DND-41 (cell line): ENCODE results near the gene CPNE4.

Source experiments
- ATAC-seq: fragments of 200-7000 bp; cut with Tn5 transposase; 3 replicates; pipeline ENCODE4 v1.9.1; 2021; ENCODE audit warnings: low read depth; ENCODE audit not compliant: insufficient read depth
- DNase-seq: peaks from one replicate; pipeline ENCODE4 v3.0.0-alpha.2; 2020
- H2AFZ ChIP-seq: 2 replicates; pipeline ENCODE4 v1.6.0; 2012; ENCODE audit warnings: low read depth, low read length
- H3K27ac ChIP-seq: 2 replicates; pipeline ENCODE4 v1.5.1; 2012; ENCODE audit warnings: low read length, inconsistent platforms
- H3K27me3 ChIP-seq: fragments of 200-600 bp; sonication (generic); 2 replicates; pipeline ENCODE4 v1.6.0; 2012; ENCODE audit warnings: low read length, mild to moderate bottlenecking, inconsistent platforms; ENCODE audit not compliant: insufficient read depth, poor library complexity
- H3K36me3 ChIP-seq: 2 replicates; pipeline ENCODE4 v1.5.1; 2012; ENCODE audit warnings: low read length, inconsistent platforms; ENCODE audit not compliant: insufficient read depth
- H3K4me1 ChIP-seq: 2 replicates; pipeline ENCODE4 v1.5.1; 2012; ENCODE audit warnings: mild to moderate bottlenecking, low read length; ENCODE audit not compliant: insufficient read depth
- H3K4me2 ChIP-seq: 2 replicates; pipeline ENCODE4 v1.6.0; 2012; ENCODE audit warnings: mild to moderate bottlenecking, moderate library complexity, low read length, inconsistent platforms; ENCODE audit not compliant: insufficient read depth
- H3K4me3 ChIP-seq, 2 experiments: fragments of 200-600 bp in 1 of 2; shearing (Covaris generic) in 1 of 2; 2 replicates each; pipeline ENCODE4 v1.5.1; 2012 to 2016; ENCODE audit warnings: inconsistent platforms in 2 of 2, low read length in 2 of 2, mild to moderate bottlenecking in 2 of 2, low read depth in 1 of 2, moderate library complexity in 1 of 2
- H3K79me2 ChIP-seq: 2 replicates; pipeline ENCODE4 v1.6.0; 2012; ENCODE audit warnings: low read length, inconsistent platforms; ENCODE audit not compliant: insufficient read depth
- H3K9ac ChIP-seq: 2 replicates; pipeline ENCODE4 v1.6.0; 2012; ENCODE audit warnings: low read depth, mild to moderate bottlenecking, inconsistent platforms, low read length, moderate library complexity
- H3K9me3 ChIP-seq: 2 replicates; pipeline ENCODE4 v1.5.1; 2012; ENCODE audit warnings: low read length, moderate library complexity, mild to moderate bottlenecking, inconsistent platforms; ENCODE audit not compliant: insufficient read depth, severe bottlenecking
- H4K20me1 ChIP-seq: 2 replicates; pipeline ENCODE4 v1.6.0; 2012; ENCODE audit warnings: low read length; ENCODE audit not compliant: insufficient read depth
- CTCF ChIP-seq: IDR thresholded peaks from 2 replicates; pipeline ENCODE4 v1.5.1; 2012; ENCODE audit warnings: borderline replicate concordance, low read length, moderate library complexity, mild to moderate bottlenecking; ENCODE audit not compliant: poor library complexity, severe bottlenecking; ENCODE audit errors: extremely low read depth
- EZH2 ChIP-seq: IDR thresholded peaks from 3 replicates; pipeline ENCODE4 v1.6.1; 2012; ENCODE audit warnings: borderline replicate concordance, low read depth, mild to moderate bottlenecking, moderate library complexity, low read length, inconsistent platforms; ENCODE audit not compliant: severe bottlenecking

The CPNE4 gene

GRCh38 chr3:131546441-131546840, 488.4 kb downstream of the CPNE4 start:
- Histone ChIP-seq H4K20me1 (no peaks in the 10 kb centered on the region), H3K4me2 (no peak overlapping the region), H2AFZ (no peak overlapping the region), H3K4me3 (no peak overlapping the region), H3K4me1 (no peaks in the 10 kb centered on the region), H3K9ac (no peak overlapping the region), H3K9me3 (no peaks in the 10 kb centered on the region), H3K79me2 (no peaks in the 10 kb centered on the region), H3K27ac (no peak overlapping the region), H3K27me3 (peaks cover 5% of the 10 kb centered on the region), H3K36me3 (no peaks in the 10 kb centered on the region)
- no peak for DNase-seq
- ATAC-seq: no peak
- TF ChIP-seq CTCF (no peak), EZH2 (no peak)

GRCh38 chr3:131544557-131544956, 490.3 kb downstream of the CPNE4 start:
- no peaks in the 10 kb centered on the region for H3K36me3 ChIP-seq
- no peaks in the 10 kb centered on the region for H3K79me2 ChIP-seq
- no peak overlapping the region for H3K4me3 ChIP-seq
- TF ChIP-seq CTCF (no peak), EZH2 (no peak)
- no peak for ATAC-seq
- H3K27me3 ChIP-seq: peaks cover 7% of the 10 kb centered on the region
- no peaks in the 10 kb centered on the region for H4K20me1 ChIP-seq
- DNase-seq: no peak
- H3K4me2 ChIP-seq: no peak overlapping the region
- no peaks in the 10 kb centered on the region for H3K4me1 ChIP-seq
- no peak overlapping the region for H3K9ac ChIP-seq
- H3K27ac ChIP-seq: no peak overlapping the region
- H3K9me3 ChIP-seq: no peaks in the 10 kb centered on the region
- H2AFZ ChIP-seq: no peak overlapping the region

- H3K9ac ChIP-seq: no peak overlapping the region
- H3K4me3 ChIP-seq: no peak overlapping the region
- H4K20me1 ChIP-seq: no peaks in the 10 kb centered on the region
- H3K4me2 ChIP-seq: no peak overlapping the region
- TF ChIP-seq EZH2 (no peak), CTCF (no peak)
- ATAC-seq (no peak), DNase-seq (no peak)
- no peaks in the 10 kb centered on the region for H3K9me3 ChIP-seq
- no peaks in the 10 kb centered on the region for H3K79me2 ChIP-seq
- H3K36me3 ChIP-seq: no peaks in the 10 kb centered on the region
- no peak overlapping the region for H3K27ac ChIP-seq
- H2AFZ ChIP-seq: no peak overlapping the region
- peaks cover 7% of the 10 kb centered on the region for H3K27me3 ChIP-seq
- no peaks in the 10 kb centered on the region for H3K4me1 ChIP-seq
Observed at GRCh38 chr3:131543714-131544113, 491.1 kb downstream of the CPNE4 start.

- ATAC-seq: no peak
- no peak overlapping the region for H3K27ac ChIP-seq
Observed at GRCh38 chr3:131541288-131541687, 493.5 kb downstream of the CPNE4 start.

More at GRCh38 chr3:131541288-131541687, 493.5 kb downstream of the CPNE4 start:
- H2AFZ ChIP-seq: no peak overlapping the region
- H3K4me1 ChIP-seq: no peaks in the 10 kb centered on the region
- H3K9me3 ChIP-seq: no peaks in the 10 kb centered on the region
- H3K4me3 ChIP-seq: no peak overlapping the region
- no peak for DNase-seq
- H3K79me2 ChIP-seq: no peaks in the 10 kb centered on the region
- no peak overlapping the region for H3K4me2 ChIP-seq
- H3K9ac ChIP-seq: no peak overlapping the region
- TF ChIP-seq EZH2 (no peak), CTCF (no peak)
- peaks cover 7% of the 10 kb centered on the region for H3K27me3 ChIP-seq
- no peaks in the 10 kb centered on the region for H3K36me3 ChIP-seq
- H4K20me1 ChIP-seq: no peaks in the 10 kb centered on the region
